ENCODE measurements around the gene MCOLN2.
A peak's percentile ranks its signal among the peaks of the same experiment; 100 is the strongest.
"Not testable (repeated sequence)": the region's sequence is repeated elsewhere in the genome, so short reads cannot be mapped to it uniquely, and the experiment has no call there.

MCOLN2 gene

DNA sequence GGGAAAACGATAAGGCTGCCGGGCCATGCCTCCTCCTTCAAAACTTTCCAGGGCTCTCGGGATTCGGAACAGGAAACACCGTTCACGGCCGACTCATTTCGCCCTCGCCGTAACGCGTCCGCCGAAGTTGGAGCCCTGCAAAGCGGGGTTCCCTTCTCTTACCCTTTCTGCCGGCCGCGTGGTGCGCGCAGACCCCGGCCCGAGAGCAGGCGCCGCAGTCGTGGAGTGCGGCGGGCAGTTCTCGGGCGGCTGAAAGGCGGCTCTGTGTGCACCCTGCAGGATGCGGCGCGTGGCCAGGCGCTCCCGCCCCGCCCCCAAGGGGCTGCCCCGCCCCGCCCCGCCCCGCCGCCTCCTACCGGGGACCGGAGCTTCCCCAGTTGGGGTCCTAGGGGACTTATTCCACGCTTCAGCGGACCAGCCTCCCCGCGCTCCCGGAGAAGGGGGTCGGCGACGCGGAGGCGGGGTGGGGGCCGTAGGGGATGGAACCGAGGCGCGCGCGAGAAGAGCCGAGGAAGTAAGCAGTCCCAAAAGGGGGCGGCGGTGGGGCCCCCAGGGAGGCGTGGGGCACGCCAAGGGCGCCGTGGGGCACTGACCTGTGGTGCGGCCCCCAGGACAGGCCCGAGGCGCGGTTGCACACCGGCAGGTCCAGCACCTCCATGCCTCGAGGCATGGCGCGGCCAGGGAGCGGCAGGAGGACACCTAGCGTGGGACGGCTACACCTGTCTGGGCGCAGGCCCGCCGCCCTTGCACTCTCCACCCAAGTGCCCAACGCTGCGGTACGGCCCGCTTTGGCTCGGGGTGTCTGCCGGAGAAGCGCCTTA, at the start of gene MCOLN2:
Gene MCOLN2 (minus strand): TSS at position 268 of the 821 bp plus-strand sequence. CDS start 241 bp downstream, at position 27.
- DNase-seq (ENCODE audit: low read depth), result peak; percentile 35

GRCh38 chr1:85042413-85042812, 45.5 kb upstream of the MCOLN2 start:
- no peak for DNase-seq (ENCODE audit: low read depth)

GRCh38 chr1:85041793-85042192, 44.9 kb upstream of the MCOLN2 start:
- no peak for DNase-seq (ENCODE audit: low read depth)

DNA sequence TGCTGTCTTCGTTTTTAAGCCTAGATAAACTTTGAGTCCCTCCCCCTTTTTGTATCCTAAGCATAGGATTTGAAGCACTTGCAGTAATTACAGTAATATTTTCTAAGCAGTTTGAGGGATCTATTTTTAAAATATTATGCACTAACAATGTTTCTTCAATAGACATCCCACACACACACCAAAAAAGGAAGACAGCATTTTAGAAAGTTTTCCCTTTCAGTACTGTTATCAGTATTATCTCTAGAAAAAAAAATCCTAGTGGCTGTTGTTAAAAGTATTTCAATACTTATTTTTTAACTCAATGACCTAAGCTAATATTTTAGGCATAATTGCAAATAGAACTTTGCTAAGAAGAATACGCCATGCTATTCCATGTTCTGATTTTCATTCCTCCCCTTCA, 36.3 kb upstream of the MCOLN2 start:
- no peak for DNase-seq (ENCODE audit: low read depth)

DNA sequence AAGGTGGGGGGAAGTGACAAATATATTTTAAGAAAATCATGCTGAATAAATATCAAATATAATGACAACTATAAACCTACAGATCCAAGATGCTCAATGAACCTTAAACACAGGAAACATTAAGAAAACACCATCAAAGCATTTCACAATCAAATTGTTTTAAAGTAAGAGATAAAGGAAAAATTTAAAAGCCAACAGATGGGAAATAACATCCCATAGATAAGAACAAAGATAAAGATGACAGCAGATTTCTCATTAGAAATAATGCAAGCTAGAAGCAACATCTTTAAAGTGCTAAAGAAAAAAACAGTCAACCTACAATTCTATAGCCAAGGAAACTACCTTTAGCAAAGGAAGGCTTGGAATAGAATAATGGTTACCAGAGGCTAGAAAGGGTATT, 33.6 kb upstream of the MCOLN2 start:
- DNase-seq (ENCODE audit: low read depth), result no peak

DNA sequence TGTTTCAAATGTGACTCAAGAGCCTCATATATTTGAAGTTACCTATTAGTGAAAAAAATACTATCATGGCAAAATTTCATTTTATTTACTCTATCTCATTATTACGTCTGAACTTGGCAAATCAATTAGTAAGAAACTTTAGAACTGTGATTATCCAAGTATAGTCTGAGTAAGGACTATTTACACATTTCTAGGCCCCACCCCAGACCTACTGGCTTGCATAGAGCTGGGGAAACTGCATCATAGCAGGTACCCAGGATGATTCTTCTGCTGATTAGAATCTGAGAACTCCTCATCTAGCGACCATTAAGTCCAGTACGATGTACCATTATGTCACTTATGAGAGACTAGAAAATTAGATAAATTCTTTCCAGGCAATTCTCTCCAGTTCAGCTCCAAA, 31.2 kb upstream of the MCOLN2 start:
- DNase-seq (ENCODE audit: low read depth), result no peak

GRCh38 chr1:85027242-85027983, 30.5 kb upstream of the MCOLN2 start:
- peak; percentile 28 for DNase-seq (ENCODE audit: low read depth)

- DNase-seq (ENCODE audit: low read depth), result no peak
Measured at GRCh38 chr1:85025940-85026339, 29.0 kb upstream of the MCOLN2 start.

DNA sequence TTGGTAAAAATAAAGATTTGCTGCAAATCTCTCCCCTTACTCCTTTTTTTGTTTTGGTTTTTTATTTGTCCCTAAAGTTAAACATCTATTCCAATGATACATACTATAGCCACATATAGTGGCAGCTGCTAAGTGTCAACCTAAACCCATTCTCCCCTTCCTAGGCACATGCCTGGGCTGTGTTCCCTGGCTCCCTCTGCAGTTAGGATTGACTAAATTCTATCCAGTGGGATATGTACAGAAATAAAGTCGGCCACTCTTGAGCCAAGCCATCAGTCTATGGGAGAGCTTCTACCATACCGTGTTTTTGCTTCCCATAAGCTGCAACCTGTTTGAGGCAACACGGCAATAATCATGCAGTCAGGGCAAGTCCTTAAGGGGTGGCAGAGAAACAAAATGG, 27.8 kb upstream of the MCOLN2 start:
- no peak for DNase-seq (ENCODE audit: low read depth)

DNA sequence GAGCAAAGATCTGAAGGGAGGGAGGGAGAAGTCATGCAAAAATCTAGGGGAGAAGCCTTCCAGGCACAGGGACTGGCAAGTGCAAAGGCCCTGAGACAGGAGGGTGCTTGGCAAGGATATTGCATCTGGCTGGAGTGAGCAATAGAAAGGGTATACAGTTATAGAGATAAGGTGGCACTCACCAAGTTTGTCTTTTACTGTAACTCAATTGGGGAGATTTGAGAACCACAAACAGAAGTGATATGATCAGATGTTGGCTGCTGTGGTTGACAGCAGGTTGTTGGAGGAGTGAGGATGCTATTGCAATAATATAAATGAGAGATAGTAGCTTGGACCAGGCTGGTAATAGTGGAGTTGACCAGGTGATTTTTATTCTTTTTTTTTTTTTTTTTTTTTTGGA, 25.8 kb upstream of the MCOLN2 start:
- no peak for DNase-seq (ENCODE audit: low read depth)

DNA sequence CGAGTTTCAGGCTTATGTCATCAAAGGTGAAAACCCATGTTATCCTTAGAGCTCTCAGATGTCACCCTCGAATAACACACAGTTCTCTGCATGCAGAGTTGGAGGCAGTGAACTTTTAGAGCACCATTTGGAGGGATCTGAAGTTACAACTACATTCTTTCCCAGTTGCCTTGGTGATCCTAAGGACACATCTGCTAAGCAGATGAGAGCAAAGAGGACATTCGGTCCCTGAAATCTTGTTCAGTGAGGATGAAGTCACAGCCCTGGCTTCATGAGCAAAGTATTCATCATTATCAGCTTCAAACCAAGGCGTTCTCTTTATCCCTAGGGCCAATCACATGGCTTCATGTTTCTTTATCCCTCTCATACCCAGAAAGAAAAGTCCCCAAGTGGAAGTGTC, 23.1 kb upstream of the MCOLN2 start:
- DNase-seq (ENCODE audit: low read depth), result peak; percentile 58

- DNase-seq (ENCODE audit: low read depth), result no peak
Measured at GRCh38 chr1:85015826-85016225, 18.9 kb upstream of the MCOLN2 start.

GRCh38 chr1:85005641-85006040, 8.7 kb upstream of the MCOLN2 start:
- not testable (repeated sequence) for DNase-seq (ENCODE audit: low read depth)

DNA sequence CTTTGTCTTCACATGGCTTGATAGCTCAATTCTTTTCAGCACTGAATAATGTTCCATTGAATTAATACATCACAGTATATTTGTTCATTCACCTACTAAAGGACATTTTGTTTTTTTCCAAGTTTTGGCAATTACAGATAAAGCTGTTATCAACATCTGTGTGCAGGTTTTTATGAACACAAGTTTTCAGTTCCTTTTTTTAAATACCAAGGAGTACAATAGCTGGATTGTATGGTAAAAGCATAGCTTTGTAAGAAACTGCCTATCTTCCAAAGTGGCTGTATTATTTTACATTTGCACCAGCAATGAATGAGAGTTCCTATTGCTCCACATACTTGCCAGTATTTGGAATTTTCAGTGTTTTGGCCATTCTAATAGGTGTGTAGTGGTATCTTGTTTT, 4.8 kb upstream of the MCOLN2 start:
- no peak for DNase-seq (ENCODE audit: low read depth)

GRCh38 chr1:84998642-84999280, 1.8 kb upstream of the MCOLN2 start:
- DNase-seq (ENCODE audit: low read depth), result peak; percentile 16

DNA sequence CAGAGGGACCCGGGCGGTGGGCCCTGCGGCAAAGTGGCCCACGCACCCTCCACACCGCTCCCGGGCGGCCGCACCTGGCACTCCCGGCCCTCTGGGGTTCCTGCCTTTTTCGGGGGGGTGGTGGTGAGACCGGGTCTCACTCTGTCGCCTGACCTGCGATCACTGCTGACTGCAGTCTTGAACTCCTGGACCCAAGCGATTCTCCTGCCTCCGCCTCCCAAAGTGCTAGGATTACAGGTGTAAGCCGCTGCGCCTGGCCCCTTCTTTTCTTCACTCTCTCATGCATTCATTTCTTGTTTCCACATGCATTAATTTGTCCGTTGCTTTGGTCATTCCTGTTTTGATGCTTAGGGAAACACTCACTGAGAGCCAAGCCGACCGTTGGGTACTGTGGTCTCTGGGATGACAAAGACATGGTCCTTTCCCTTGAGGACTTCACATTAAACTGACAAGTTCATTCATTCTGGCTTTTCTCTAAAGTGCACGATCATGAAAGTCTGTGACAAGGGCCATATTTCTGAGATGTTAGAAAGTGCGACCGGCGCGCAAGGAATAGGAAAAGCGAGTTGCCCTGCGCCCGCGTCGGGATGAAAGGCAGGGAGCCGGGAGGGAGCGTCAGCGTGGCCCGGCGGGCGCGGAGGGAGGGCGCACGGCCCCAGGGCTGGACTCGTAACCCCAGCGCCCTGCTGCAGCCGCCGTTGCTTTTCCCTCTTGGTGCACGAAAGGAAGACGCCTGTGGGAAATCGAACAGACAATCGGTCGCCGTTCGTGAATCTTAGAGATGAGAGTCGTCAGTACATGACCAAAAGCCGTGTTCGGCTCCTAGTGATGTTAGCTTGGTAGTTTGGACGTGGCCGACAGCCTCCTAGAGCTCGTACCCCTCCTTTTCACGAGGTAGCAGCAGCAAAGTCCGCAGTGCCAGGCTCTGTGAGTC, 1.0 kb upstream of the MCOLN2 start:
- peak; percentile 13 for DNase-seq (ENCODE audit: low read depth)

DNA sequence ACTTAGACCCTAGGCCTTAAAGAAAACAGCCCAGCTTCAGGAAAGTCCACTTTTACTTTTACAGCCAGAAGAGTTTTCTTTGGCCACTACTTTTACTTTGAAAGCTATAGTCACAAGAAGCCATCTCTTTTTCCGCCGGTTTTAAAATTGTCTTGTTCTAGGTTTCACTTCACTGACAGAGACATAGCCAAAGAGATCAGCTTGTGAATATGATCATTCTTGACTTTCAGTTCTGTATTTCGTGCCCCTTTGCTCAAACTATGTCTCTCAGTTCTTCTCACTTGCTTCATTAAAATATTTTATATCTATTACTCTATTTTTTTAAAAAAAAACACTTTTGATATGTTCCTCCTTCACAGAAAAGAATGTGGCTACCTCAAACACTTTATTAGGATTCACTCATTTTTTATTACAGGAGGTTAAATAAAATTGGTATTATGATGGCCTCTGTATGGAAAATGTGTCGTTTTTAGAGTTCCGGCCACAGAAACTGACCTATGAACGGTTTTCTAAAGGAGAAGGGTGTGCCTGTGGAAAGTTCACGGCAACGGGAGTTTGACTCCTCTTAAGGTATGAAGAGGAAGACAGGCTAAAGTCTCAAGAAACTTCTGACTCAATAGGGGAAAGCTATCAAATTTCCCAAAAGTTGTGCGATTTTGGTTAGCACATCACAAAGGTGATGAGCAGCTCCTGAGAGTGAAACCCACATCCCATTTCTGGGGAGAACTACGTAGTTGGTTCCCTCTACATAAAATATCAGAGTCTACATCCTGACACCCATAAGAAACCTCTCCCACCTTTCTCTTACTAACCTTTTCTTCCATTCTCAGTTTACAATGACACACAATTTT, 1.2 kb downstream of the MCOLN2 start:
- DNase-seq (ENCODE audit: low read depth), result no peak

DNA sequence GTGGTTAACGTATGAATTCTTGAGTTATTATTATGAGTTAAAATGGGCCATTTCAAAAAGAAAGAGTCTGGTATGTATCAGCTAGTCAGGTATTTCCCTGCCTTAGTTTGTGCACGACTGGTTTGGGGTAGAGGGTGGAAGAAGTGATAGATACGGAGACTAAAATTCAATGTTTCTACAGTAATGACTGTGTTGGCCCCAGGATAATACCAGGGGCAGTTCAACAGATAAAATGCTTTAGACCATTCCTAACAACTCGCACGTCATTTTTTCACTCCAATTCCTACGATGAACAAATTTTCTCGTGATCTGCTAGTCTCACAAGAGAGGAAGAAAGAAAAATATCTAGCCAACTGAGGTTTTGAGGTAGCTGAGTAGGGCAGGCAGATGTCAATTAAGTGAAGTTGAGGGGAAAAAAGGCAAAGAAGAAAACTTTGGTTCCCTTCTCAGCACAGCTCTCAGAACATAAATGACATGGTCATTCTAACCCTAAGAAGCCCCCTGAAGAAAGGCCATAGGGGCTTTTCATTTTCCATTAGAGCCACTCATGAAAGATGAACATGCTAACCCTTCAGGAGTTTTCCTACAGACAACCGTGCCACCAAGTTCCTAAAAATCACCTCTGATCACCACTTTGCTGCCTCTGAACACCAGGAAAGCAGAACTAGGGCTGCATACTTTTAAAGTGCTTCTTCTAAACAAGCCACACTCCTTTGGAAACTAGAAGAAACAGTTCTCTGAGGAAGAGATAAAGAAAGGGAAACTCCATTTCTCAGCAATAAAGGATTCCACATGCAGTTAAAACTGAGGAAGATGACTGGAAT, 5.6 kb downstream of the MCOLN2 start:
- no peak for DNase-seq (ENCODE audit: low read depth)

DNA sequence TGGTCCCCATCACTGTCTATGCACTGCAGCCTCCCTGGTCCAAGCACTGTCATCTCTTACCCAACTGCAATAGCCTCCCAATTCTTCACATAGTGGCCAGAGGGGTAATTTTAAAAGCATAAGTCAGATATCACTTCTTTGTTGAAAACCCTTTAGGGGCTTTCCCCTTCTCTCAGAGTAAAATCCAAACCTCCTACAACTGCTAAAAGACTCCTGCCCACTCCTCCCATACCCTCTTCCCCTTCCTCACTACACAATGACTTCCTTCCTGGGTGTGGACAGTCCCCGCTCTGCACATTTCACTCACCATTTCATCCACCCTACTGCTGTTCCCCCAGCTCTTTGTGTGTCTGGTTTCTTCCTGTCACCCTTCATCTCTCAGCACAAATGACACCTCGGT, 8.3 kb downstream of the MCOLN2 start:
- DNase-seq (ENCODE audit: low read depth), result no peak

DNA sequence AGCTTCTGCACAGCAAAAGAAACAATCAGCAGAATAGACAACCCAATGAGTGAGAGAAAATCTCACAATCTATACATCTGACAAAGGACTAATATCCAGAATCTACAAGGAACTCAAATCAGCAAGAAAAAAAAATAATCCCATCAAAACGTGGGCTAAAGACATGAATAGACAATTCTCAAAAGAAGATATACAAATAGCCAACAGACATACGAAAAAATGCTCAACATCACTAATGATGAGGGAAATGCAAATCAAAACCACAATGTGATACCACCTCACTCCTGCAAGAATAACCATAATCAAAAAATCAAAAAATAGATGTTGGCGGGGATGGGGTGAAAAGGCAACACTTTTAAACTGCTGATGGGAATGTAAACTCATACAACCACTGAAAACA, 10.4 kb downstream of the MCOLN2 start:
- DNase-seq (ENCODE audit: low read depth), result not testable (repeated sequence)
